ENCODE data around the gene TXNDC2. TPM values are rescaled to one million over a fixed set of nuclear protein-coding genes. Genes with fewer than 3 reads are reported as not detected.

Gene TXNDC2
- total RNA-seq, result not detected

GRCh38 chr18:9885170-9886004 is at the start of gene TXNDC2:
Gene TXNDC2, plus strand, starts transcription at chr18:9885973. Its CDS starts 708 bp downstream, at chr18:9886681.

DNA sequence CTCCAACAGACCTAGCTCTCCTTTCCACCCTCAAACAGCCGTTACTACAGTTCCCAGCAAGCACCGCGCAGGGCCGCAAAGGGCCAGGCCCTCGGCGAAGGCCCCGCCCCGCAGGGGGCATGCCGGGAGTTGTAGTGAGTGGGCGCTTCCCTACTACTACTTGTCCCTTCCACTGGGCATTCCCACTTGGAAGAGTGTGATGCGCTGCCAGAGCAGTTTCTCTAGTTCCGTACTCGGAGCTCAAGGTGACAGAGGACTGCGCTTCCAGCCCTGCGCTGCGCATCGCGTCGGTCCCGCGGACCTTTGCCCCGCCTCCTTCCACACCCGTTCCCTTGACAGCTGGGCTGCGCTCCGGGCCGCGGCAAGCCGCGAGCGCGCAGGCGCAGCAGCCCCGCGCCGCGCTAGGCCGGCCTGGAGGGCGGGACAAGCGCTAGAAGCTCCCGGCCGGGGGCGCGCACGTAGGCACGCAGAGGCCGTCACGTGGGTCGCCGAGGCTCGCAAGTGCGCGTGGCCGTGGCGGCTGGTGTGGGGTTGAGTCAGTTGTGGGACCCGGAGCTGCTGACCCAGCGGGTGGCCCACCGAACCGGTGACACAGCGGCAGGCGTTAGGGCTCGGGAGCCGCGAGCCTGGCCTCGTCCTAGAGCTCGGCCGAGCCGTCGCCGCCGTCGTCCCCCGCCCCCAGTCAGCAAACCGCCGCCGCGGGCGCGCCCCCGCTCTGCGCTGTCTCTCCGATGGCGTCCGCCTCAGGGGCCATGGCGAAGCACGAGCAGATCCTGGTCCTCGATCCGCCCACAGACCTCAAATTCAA is 28.0 kb downstream of the TXNDC2 start, which contains the start of gene VAPA:
Gene VAPA, plus strand, starts transcription at position 491 of the 808 bp plus-strand sequence. Its CDS starts 241 bp downstream, at position 732.

Small RNA genes lying within 50 kb of the gene (small RNA-seq; reads per million reads assigned to genes)
- 0 reads per million in 2 donors for gene RNA5SP449
- 0.26 to 0.41 reads per million in 2 donors for gene RNA5SP450

Other genes starting within 250 kb of the TXNDC2 start
- gene RAB31, start 177.7 kb upstream of the TXNDC2 start, total RNA-seq, result 10 to 100 TPM; 11.0 to 13.4 TPM
- 100 to 1,000 TPM; 204 to 211 TPM for gene VAPA, start 28.0 kb downstream of the TXNDC2 start, total RNA-seq

Data from melanocyte of skin (primary cell).